PC-9 (cell line): ENCODE results near the gene SLC25A45. TPM values are rescaled to one million over a fixed set of nuclear protein-coding genes. Genes with fewer than 3 reads are reported as not detected.
"Not testable (repeated sequence)": the region's sequence is repeated elsewhere in the genome, so short reads cannot be mapped to it uniquely, and the experiment has no call there.

Source experiments
- BruUV-seq: library from RNA; stranded (reverse); fragments of 400-500 nt; replicated peaks from 2 replicates; lab custom pipeline; 2021; lab: Mats Ljungman, UMichigan
- CTCF ChIA-PET: fragments of 300-600 bp; sonication (Branson Sonifier 250); formaldehyde crosslinking; loops from one replicate; lab custom pipeline; 2022; ENCODE audit warnings: antibody characterized with exemption; lab: Charles Lee
- POLR2A ChIA-PET: fragments of 300-600 bp; sonication (Branson Sonifier 250); formaldehyde crosslinking; loops from one replicate; lab custom pipeline; 2022; ENCODE audit warnings: antibody characterized with exemption; ENCODE audit not compliant: unreplicated experiment; lab: Charles Lee
- DNase-seq, 2 experiments: peaks; one replicate each; pipeline versions ENCODE4 v3.0.0 to v3.0.0-alpha.2; 2015 to 2022; ENCODE audit warnings: mixed read lengths in 1 of 2
- H2AFZ ChIP-seq: fragments of 200-600 bp; sonication (generic); 2 replicates; pipeline ENCODE4 v1.8.1; 2017; ENCODE audit warnings: antibody characterized with exemption
- H3F3A ChIP-seq: fragments of 200-600 bp; sonication (generic); 2 replicates; pipeline ENCODE4 v1.8.1; 2017; ENCODE audit warnings: antibody characterized with exemption, mild to moderate bottlenecking, low read depth; ENCODE audit not compliant: insufficient read depth
- H3K27ac ChIP-seq: fragments of 200-600 bp; sonication (generic); 2 replicates; pipeline ENCODE4 v1.6.1; 2016; ENCODE audit warnings: mixed run types
- H3K27me3 ChIP-seq: fragments of 200-600 bp; sonication (generic); 2 replicates; pipeline ENCODE4 v1.6.1; 2016; ENCODE audit warnings: low read depth, mixed run types; ENCODE audit not compliant: insufficient read depth
- H3K36me3 ChIP-seq: fragments of 200-600 bp; sonication (generic); 2 replicates; pipeline ENCODE4 v1.6.1; 2016; ENCODE audit warnings: low read depth, mixed run types
- H3K4me1 ChIP-seq: fragments of 200-600 bp; sonication (generic); replicated peaks from 2 replicates; pipeline ENCODE4 v1.6.1; 2016; ENCODE audit warnings: mixed run types; ENCODE audit not compliant: insufficient read depth
- H3K4me2 ChIP-seq: fragments of 200-600 bp; sonication (generic); 2 replicates; pipeline ENCODE4 v1.6.1; 2017; ENCODE audit warnings: mixed run types
- H3K4me3 ChIP-seq: fragments of 200-600 bp; sonication (generic); 2 replicates; pipeline ENCODE4 v1.6.1; 2016; ENCODE audit warnings: mixed run types
- H3K79me2 ChIP-seq: fragments of 200-600 bp; sonication (generic); 2 replicates; pipeline ENCODE4 v1.6.1; 2017; ENCODE audit warnings: low read depth, mixed run types
- H3K9me2 ChIP-seq: fragments of 200-600 bp; sonication (generic); 2 replicates; pipeline ENCODE4 v1.8.1; 2017; ENCODE audit warnings: mild to moderate bottlenecking; ENCODE audit not compliant: insufficient read depth
- H3K9me3 ChIP-seq: fragments of 200-600 bp; sonication (generic); 2 replicates; pipeline ENCODE4 v1.8.1; 2016; ENCODE audit warnings: low read depth; ENCODE audit not compliant: insufficient read depth
- H4K20me1 ChIP-seq: fragments of 200-600 bp; sonication (generic); 2 replicates; pipeline ENCODE4 v1.8.1; 2017; ENCODE audit not compliant: insufficient read depth
- CTCF ChIP-seq: fragments of 200-600 bp; sonication (generic); conservative IDR thresholded peaks from 2 replicates; pipeline ENCODE4 v1.6.1; 2017; ENCODE audit warnings: mixed run types, antibody characterized with exemption, mild to moderate bottlenecking, moderate library complexity
- EZH2 ChIP-seq: fragments of 200-600 bp; sonication (generic); IDR thresholded peaks from 2 replicates; pipeline ENCODE4 v1.8.0; 2017; ENCODE audit warnings: antibody characterized with exemption, low read depth
- intact Hi-C: fragments of 100-400 bp; cut with micrococcal nuclease; formaldehyde crosslinking; loops from one replicate; pipeline ENCODE4 v1.10.0; 2022; ENCODE audit not compliant: unreplicated experiment
- total RNA-seq: library from RNA; stranded (reverse); gene quantifications from 2 replicates; pipeline ENCODE4 v1.2.3, GENCODE V29; 2021

The SLC25A45 gene
- total RNA-seq, 1 experiment from 2014 or later, result 9.8 TPM

GRCh38 chr11:65334696-65335295 is 47.6 kb downstream of the SLC25A45 start:
- H3K79me2 ChIP-seq, result peaks cover 54% of the 10 kb centered on the region
- POLR2A ChIA-PET, result interaction anchor here (0.6 to 1.6 kb wide), 3 partner anchors 24 to 125 kb away, joined by 3 to 8 read pairs (median 5); no protein-coding TSS in a partner anchor

GRCh38 chr11:65332591-65332990 is 49.9 kb downstream of the SLC25A45 start:
- not testable (repeated sequence) for BruUV-seq, H2AFZ ChIP-seq, H3K27ac ChIP-seq, DNase-seq, H3K9me3 ChIP-seq, H3K36me3 ChIP-seq, H3K27me3 ChIP-seq, H4K20me1 ChIP-seq, H3K4me3 ChIP-seq, H3K4me2 ChIP-seq, H3K9me2 ChIP-seq
- intact Hi-C loops, result loop anchor here (5.0 kb wide), 2 partner anchors 130 to 220 kb away; partner anchors contain the start of gene TM7SF2
- H3K4me1 ChIP-seq, result peaks cover 19% of the 10 kb centered on the region
- CTCF ChIA-PET, result interaction anchor here (0.6 to 4.9 kb wide), 5 partner anchors 9 to 1063 kb away, joined by 3 to 102 read pairs (median 6); no protein-coding TSS in a partner anchor
- H3K79me2 ChIP-seq, result peaks cover 37% of the 10 kb centered on the region
- POLR2A ChIA-PET, result interaction anchor here (0.6 to 0.7 kb wide), 5 partner anchors 18 to 474 kb away, joined by 3 to 13 read pairs (median 5); partner anchors contain the start of gene NEAT1
- peaks cover 22% of the 10 kb centered on the region; the same call in 1 of the 2 replicates for H3F3A ChIP-seq

More at GRCh38 chr11:65334696-65335295, 47.6 kb downstream of the SLC25A45 start:
- Histone ChIP-seq H3F3A (peaks cover 14% of the 10 kb centered on the region), H3K27ac (no peak overlapping the region), H4K20me1 (peaks cover 23% of the 10 kb centered on the region), H3K9me2 (no peaks in the 10 kb centered on the region), H3K9me3 (no peaks in the 10 kb centered on the region), H2AFZ (peak overlapping the region; percentile 94; the same call in 1 of the 2 replicates), H3K4me2 (peak overlapping the region; percentile 96), H3K27me3 (no peaks in the 10 kb centered on the region), H3K4me1 (peaks cover 13% of the 10 kb centered on the region), H3K36me3 (peaks cover 12% of the 10 kb centered on the region; the same call in 1 of the 2 replicates), H3K4me3 (peak overlapping the region; percentile 75)
- CTCF ChIA-PET, result interaction anchor here (0.5 to 2.5 kb wide), 5 partner anchors 20 to 455 kb away, joined by 3 to 32 read pairs (median 4); no protein-coding TSS in a partner anchor
- DNase-seq, result no peak
- no peak for TF ChIP-seq CTCF
- TF ChIP-seq EZH2, result no peak
- TSS peak; percentile 33 for BruUV-seq
- intact Hi-C loops, result loop anchor here (5.0 kb wide), 2 partner anchors 132 to 222 kb away; partner anchors contain the start of gene TM7SF2

- TF ChIP-seq CTCF, result no peak
- TF ChIP-seq EZH2, result no peak
- Histone ChIP-seq H3K27me3 (no peaks in the 10 kb centered on the region), H3K79me2 (peaks cover 19% of the 10 kb centered on the region), H3K9me3 (no peaks in the 10 kb centered on the region), H3K4me3 (no peak overlapping the region), H2AFZ (no peak overlapping the region), H3K9me2 (no peaks in the 10 kb centered on the region), H3K4me2 (no peak overlapping the region; the same call in 1 of the 2 replicates), H4K20me1 (no peaks in the 10 kb centered on the region), H3K27ac (no peak overlapping the region), H3K36me3 (no peaks in the 10 kb centered on the region), H3K4me1 (peaks cover 18% of the 10 kb centered on the region), H3F3A (peaks cover 36% of the 10 kb centered on the region; the same call in 1 of the 2 replicates)
- ChIA-PET POLR2A (interaction anchor here (0.7 kb wide), 1 partner anchor 10 kb away, joined by 10 read pairs; no protein-coding TSS in a partner anchor), CTCF (interaction anchor here (0.6 to 4.9 kb wide), 14 partner anchors 15 to 844 kb away, joined by 3 to 102 read pairs (median 6); partner anchors contain the start of genes CDC42EP2 and POLA2)
- no TSS peak for BruUV-seq
- intact Hi-C loops, result loop anchor here (1.0 to 5.0 kb wide), 4 partner anchors 13 to 218 kb away; partner anchors contain the start of gene TM7SF2
- DNase-seq, result no peak
Observed at GRCh38 chr11:65330544-65330943, 51.9 kb downstream of the SLC25A45 start.
